H9 (cell line): ENCODE measurements around the gene NEK7. TPM values are rescaled to one million over a fixed set of nuclear protein-coding genes. Genes with fewer than 3 reads are reported as not detected.

Experiments
- DNase-seq: peaks from one replicate; pipeline ENCODE4 v3.0.0-alpha.2; 2017
- H2AFZ ChIP-seq: one replicate; pipeline ENCODE4 v1.6.1; 2013; ENCODE audit warnings: mild to moderate bottlenecking, low read length, control low read depth, moderate library complexity
- H2AK5ac ChIP-seq: 2 replicates; pipeline ENCODE4 v1.6.1; 2013; ENCODE audit warnings: low read length, control low read depth, mixed read lengths; ENCODE audit not compliant: insufficient read length
- H2BK120ac ChIP-seq: one replicate; pipeline ENCODE4 v1.6.1; 2013; ENCODE audit warnings: low read depth, mild to moderate bottlenecking, low read length, control low read depth, inconsistent platforms; ENCODE audit not compliant: poor library complexity, severe bottlenecking
- H2BK12ac ChIP-seq: 2 replicates; pipeline ENCODE4 v1.6.1; 2013; ENCODE audit warnings: low read length, control low read depth, mixed read lengths, low read depth; ENCODE audit not compliant: insufficient read length
- H2BK15ac ChIP-seq: 2 replicates; pipeline ENCODE4 v1.6.1; 2013; ENCODE audit warnings: low read depth, low read length, control low read depth
- H2BK20ac ChIP-seq: one replicate; pipeline ENCODE4 v1.6.1; 2013; ENCODE audit warnings: low read depth, mild to moderate bottlenecking, low read length, control low read depth, inconsistent platforms; ENCODE audit not compliant: poor library complexity, severe bottlenecking
- H2BK5ac ChIP-seq: 2 replicates; pipeline ENCODE4 v1.6.1; 2013; ENCODE audit warnings: low read length, control low read depth, mixed read lengths; ENCODE audit not compliant: insufficient read length
- H3K14ac ChIP-seq: 2 replicates; pipeline ENCODE4 v1.6.1; 2013; ENCODE audit warnings: low read length, control low read depth; ENCODE audit not compliant: insufficient read depth
- H3K18ac ChIP-seq: 2 replicates; pipeline ENCODE4 v1.6.1; 2013; ENCODE audit warnings: low read depth, mild to moderate bottlenecking, mixed read lengths, low read length, control low read depth; ENCODE audit not compliant: insufficient read length
- H3K23ac ChIP-seq: 2 replicates; pipeline ENCODE4 v1.6.1; 2013; ENCODE audit warnings: low read length, control low read depth, mixed read lengths, low read depth; ENCODE audit not compliant: insufficient read length
- H3K23me2 ChIP-seq: 2 replicates; pipeline ENCODE4 v1.6.1; 2013; ENCODE audit warnings: low read depth, mild to moderate bottlenecking, mixed read lengths, low read length, control low read depth; ENCODE audit not compliant: insufficient read length, poor library complexity, severe bottlenecking
- H3K27ac ChIP-seq: 2 replicates; pipeline ENCODE4 v1.5.1; 2013; ENCODE audit warnings: low read length, control low read depth, mixed read lengths, low read depth; ENCODE audit not compliant: insufficient read length
- H3K27me3 ChIP-seq: 2 replicates; pipeline ENCODE4 v1.6.1; 2013; ENCODE audit warnings: low read length, control low read depth, inconsistent platforms; ENCODE audit not compliant: insufficient read depth
- H3K4ac ChIP-seq: 2 replicates; pipeline ENCODE4 v1.6.1; 2013; ENCODE audit warnings: low read depth, mild to moderate bottlenecking, control low read depth, inconsistent platforms, low read length, moderate library complexity
- H3K4me1 ChIP-seq: 2 replicates; pipeline ENCODE4 v1.6.1; 2013; ENCODE audit warnings: low read length, control low read depth, inconsistent platforms; ENCODE audit not compliant: insufficient read depth
- H3K4me2 ChIP-seq: 2 replicates; pipeline ENCODE4 v1.6.1; 2013; ENCODE audit warnings: low read length, control low read depth, mixed read lengths; ENCODE audit not compliant: insufficient read length, insufficient read depth
- H3K56ac ChIP-seq: 2 replicates; pipeline ENCODE4 v1.6.1; 2013; ENCODE audit warnings: low read depth, mild to moderate bottlenecking, mixed read lengths, low read length, control low read depth; ENCODE audit not compliant: insufficient read length
- H3K79me1 ChIP-seq: 2 replicates; pipeline ENCODE4 v1.6.1; 2013; ENCODE audit warnings: low read depth, mild to moderate bottlenecking, moderate library complexity, low read length, control low read depth, inconsistent platforms; ENCODE audit not compliant: insufficient read depth, poor library complexity, severe bottlenecking
- H3K79me2 ChIP-seq: 2 replicates; pipeline ENCODE4 v1.6.1; 2013; ENCODE audit warnings: low read length, control low read depth, inconsistent platforms; ENCODE audit not compliant: insufficient read depth
- H3K9ac ChIP-seq: 2 replicates; pipeline ENCODE4 v1.6.1; 2013; ENCODE audit warnings: low read length, control low read depth, mixed read lengths; ENCODE audit not compliant: insufficient read length; ENCODE audit errors: extremely low read depth
- H3K9me3 ChIP-seq: one replicate; pipeline ENCODE4 v1.6.1; 2013; ENCODE audit warnings: low read depth, low read length, inconsistent platforms; ENCODE audit not compliant: control insufficient read depth
- H3T11ph ChIP-seq: one replicate; pipeline ENCODE4 v1.6.1; 2013; ENCODE audit warnings: mild to moderate bottlenecking, low read length, control low read depth, inconsistent platforms
- H4K20me1 ChIP-seq: one replicate; pipeline ENCODE4 v1.6.1; 2013; ENCODE audit not compliant: control insufficient read depth, insufficient read length, insufficient read depth
- H4K5ac ChIP-seq: 2 replicates; pipeline ENCODE4 v1.6.1; 2013; ENCODE audit warnings: low read depth, mild to moderate bottlenecking, mixed read lengths, low read length, control low read depth; ENCODE audit not compliant: insufficient read length
- H4K8ac ChIP-seq: replicated peaks from 2 replicates; pipeline ENCODE4 v1.6.1; 2013; ENCODE audit warnings: low read length, control low read depth, mixed read lengths, low read depth; ENCODE audit not compliant: insufficient read length
- H4K91ac ChIP-seq: 2 replicates; pipeline ENCODE4 v1.6.1; 2013; ENCODE audit warnings: low read depth, mild to moderate bottlenecking, moderate library complexity, mixed read lengths, low read length, control low read depth; ENCODE audit not compliant: insufficient read length
- H3K27ac Mint-ChIP-seq, 3 experiments: 2 replicates in 2 of 3; 3 replicates in 1 of 3; pipeline ENCODE4 v1.8.0; 2020 to 2021; ENCODE audit warnings: mixed read lengths in 3 of 3, mild to moderate bottlenecking in 1 of 3, moderate library complexity in 1 of 3
- H3K27me3 Mint-ChIP-seq: 2 replicates; pipeline ENCODE4 v1.8.0; 2021; ENCODE audit warnings: low read depth, mild to moderate bottlenecking, moderate library complexity, mixed read lengths
- H3K36me3 Mint-ChIP-seq, 3 experiments: 2 replicates in 2 of 3; 3 replicates in 1 of 3; pipeline ENCODE4 v1.8.0; 2020 to 2021; ENCODE audit warnings: low read depth in 3 of 3, mixed read lengths in 3 of 3; ENCODE audit not compliant: insufficient read depth in 1 of 3
- H3K4me1 Mint-ChIP-seq, 2 experiments: 2 replicates each; pipeline ENCODE4 v1.8.0; 2020; ENCODE audit warnings: mixed read lengths in 2 of 2
- H3K4me3 Mint-ChIP-seq, 2 experiments: 2 replicates in 1 of 2; 3 replicates in 1 of 2; pipeline ENCODE4 v1.8.0; 2020 to 2021; ENCODE audit warnings: mild to moderate bottlenecking in 2 of 2, mixed read lengths in 2 of 2, moderate library complexity in 1 of 2
- H3K9me3 Mint-ChIP-seq, 2 experiments: 2 replicates in 1 of 2; 3 replicates in 1 of 2; pipeline ENCODE4 v1.8.0; 2020; ENCODE audit warnings: mild to moderate bottlenecking in 2 of 2, mixed read lengths in 2 of 2, moderate library complexity in 1 of 2
- CTCF ChIP-seq: fragments of 200-600 bp; sonication (generic); conservative IDR thresholded peaks from 3 replicates; pipeline ENCODE4 v1.8.0; 2021; ENCODE audit warnings: antibody characterized with exemption, mild to moderate bottlenecking
- WGBS: extraction: QIAGEN DNeasy Blood & Tissue Kit; methylation state at CpG from one replicate; pipeline ENCODE4 v1.1.7; 2013; ENCODE audit warnings: missing lambda C conversion rate, low lambda C conversion rate, mixed read lengths; ENCODE audit not compliant: insufficient read length; ENCODE audit errors: extremely low coverage; 5-methylcytosine and 5-hydroxymethylcytosine counted together
- total RNA-seq: library from RNA; stranded (reverse); gene quantifications from 2 replicates; pipeline ENCODE4 v1.2.1, GENCODE V29; 2021

NEK7 gene
- total RNA-seq, 1 experiment from 2014 or later: 9.6 TPM

GRCh38 chr1:198117267-198117666 is 39.5 kb upstream of the NEK7 start:
- Histone ChIP-seq H3T11ph (no peak overlapping the region), H3K4me1 (no peaks in the 10 kb centered on the region), H2BK5ac (no peak overlapping the region), H3K23me2 (no peaks in the 10 kb centered on the region), H3K14ac (no peak overlapping the region), H3K4ac (no peak overlapping the region), H3K79me1 (no peaks in the 10 kb centered on the region), H3K9ac (no peak overlapping the region), H3K9me3 (no peaks in the 10 kb centered on the region), H4K5ac (no peak overlapping the region), H2BK120ac (no peak overlapping the region), H2BK20ac (no peak overlapping the region), H3K27me3 (no peaks in the 10 kb centered on the region), H2AFZ (no peak overlapping the region), H4K8ac (no peak overlapping the region), H2BK15ac (no peak overlapping the region), H2AK5ac (no peak overlapping the region), H3K79me2 (no peaks in the 10 kb centered on the region), H3K18ac (no peak overlapping the region), H4K91ac (no peak overlapping the region), H4K20me1 (no peaks in the 10 kb centered on the region), H2BK12ac (no peak overlapping the region), H3K56ac (no peak overlapping the region), H3K27ac (no peak overlapping the region), H3K4me2 (no peak overlapping the region), H3K23ac (no peak overlapping the region)
- no peaks in the 10 kb centered on the region for H3K4me1 Mint-ChIP-seq
- H3K9me3 Mint-ChIP-seq: no peaks in the 10 kb centered on the region
- no peak overlapping the region for H3K27ac Mint-ChIP-seq
- TF ChIP-seq CTCF: no peak
- no peak for DNase-seq
- H3K4me3 Mint-ChIP-seq: no peak overlapping the region
- no peaks in the 10 kb centered on the region for H3K36me3 Mint-ChIP-seq
- H3K27me3 Mint-ChIP-seq: no peaks in the 10 kb centered on the region
- no CpG with 5 or more reads among the region's 1 CpG for WGBS
